ENCODE measurements around the gene USB1. TPM values are rescaled to one million over a fixed set of nuclear protein-coding genes. Genes with fewer than 3 reads are reported as not detected.

The USB1 gene
- total RNA-seq, 1 donor from 2014 or later = 35.2 TPM

- Histone ChIP-seq H3K27me3 (ENCODE audit: low read depth) (no peaks in the 10 kb centered on the region), H3K9me3 (replicated peaks) (no peaks in the 10 kb centered on the region), H3K27ac (replicated peaks) (peak overlapping the region; percentile 16), H3K4me3 (peak overlapping the region; percentile 70), H3K36me3 (no peaks in the 10 kb centered on the region), H3K4me1 (peaks cover 25% of the 10 kb centered on the region)
- no peak for TF ChIP-seq CTCF (IDR thresholded peaks at IDR 0.05; ENCODE audit: borderline replicate concordance)
- intact Hi-C loops (cut with micrococcal nuclease) = no loop called here
- DNase-seq = no peak
Measured at GRCh38 chr16:57985204-57986181, 15.7 kb upstream of the USB1 start.

GRCh38 chr16:57986196-57986595 lies 15.0 kb upstream of the USB1 start:
- no peak for TF ChIP-seq CTCF (IDR thresholded peaks at IDR 0.05; ENCODE audit: borderline replicate concordance)
- Histone ChIP-seq H3K9me3 (replicated peaks) (no peaks in the 10 kb centered on the region), H3K4me3 (no peak overlapping the region), H3K36me3 (no peaks in the 10 kb centered on the region), H3K27ac (replicated peaks) (no peak overlapping the region), H3K4me1 (peaks cover 25% of the 10 kb centered on the region), H3K27me3 (ENCODE audit: low read depth) (no peaks in the 10 kb centered on the region)
- intact Hi-C loops (cut with micrococcal nuclease) = no loop called here
- DNase-seq = no peak

- Histone ChIP-seq H3K36me3 (no peaks in the 10 kb centered on the region), H3K9me3 (replicated peaks) (no peaks in the 10 kb centered on the region), H3K27me3 (ENCODE audit: low read depth) (no peaks in the 10 kb centered on the region), H3K4me3 (no peak overlapping the region), H3K4me1 (peaks cover 25% of the 10 kb centered on the region), H3K27ac (replicated peaks) (no peak overlapping the region)
- DNase-seq = no peak
- intact Hi-C loops (cut with micrococcal nuclease) = no loop called here
- no peak for TF ChIP-seq CTCF (IDR thresholded peaks at IDR 0.05; ENCODE audit: borderline replicate concordance)
Measured at GRCh38 chr16:57987441-57988177, 13.6 kb upstream of the USB1 start.

DNA sequence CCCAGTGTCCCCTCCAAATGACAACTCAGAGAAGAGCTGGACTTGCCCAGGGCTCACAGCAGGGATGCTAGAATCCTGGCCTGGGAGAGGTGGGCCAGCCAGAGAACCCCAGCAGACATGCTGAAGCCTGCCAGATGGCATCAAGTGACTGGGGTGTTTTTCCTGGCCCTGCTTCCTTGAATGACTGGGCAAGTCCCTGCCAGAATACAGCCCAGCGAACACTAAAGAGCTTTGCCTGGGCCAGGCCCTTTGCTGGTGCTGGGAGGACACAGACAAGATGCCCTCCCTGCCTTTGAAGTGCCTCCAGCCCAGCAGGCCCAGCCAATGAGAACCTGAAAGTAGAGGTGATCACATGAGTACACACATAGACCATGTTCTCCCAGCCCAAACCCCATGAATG lies 12.3 kb upstream of the USB1 start:
- DNase-seq = peak; percentile 51
- Histone ChIP-seq H3K9me3 (replicated peaks) (no peaks in the 10 kb centered on the region), H3K36me3 (peaks cover 3% of the 10 kb centered on the region), H3K4me3 (no peak overlapping the region), H3K4me1 (peaks cover 25% of the 10 kb centered on the region), H3K27me3 (ENCODE audit: low read depth) (no peaks in the 10 kb centered on the region), H3K27ac (replicated peaks) (peak overlapping the region; percentile 60)
- intact Hi-C loops (cut with micrococcal nuclease) = no loop called here
- no peak for TF ChIP-seq CTCF (IDR thresholded peaks at IDR 0.05; ENCODE audit: borderline replicate concordance)

- Histone ChIP-seq H3K4me3 (no peak overlapping the region), H3K4me1 (peaks cover 24% of the 10 kb centered on the region), H3K9me3 (replicated peaks) (no peaks in the 10 kb centered on the region), H3K27ac (replicated peaks) (no peak overlapping the region), H3K27me3 (ENCODE audit: low read depth) (no peaks in the 10 kb centered on the region), H3K36me3 (peaks cover 21% of the 10 kb centered on the region)
- TF ChIP-seq CTCF (IDR thresholded peaks at IDR 0.05; ENCODE audit: borderline replicate concordance) = no peak
- intact Hi-C loops (cut with micrococcal nuclease) = no loop called here
- no peak for DNase-seq
Measured at GRCh38 chr16:57991551-57992059, 9.6 kb upstream of the USB1 start.

All from left ventricle myocardium inferior (tissue), 1 donor.